ENCODE results near the gene PROK1. TPM values are rescaled to one million over a fixed set of nuclear protein-coding genes. Genes with fewer than 3 reads are reported as not detected.

Gene PROK1
- total RNA-seq, 1 experiment from 2014 or later, result not detected

GRCh38 chr1:110474444-110474843 is 23.5 kb downstream of the PROK1 start:
- POLR2A ChIA-PET (ENCODE audit: unreplicated experiment), result no interaction called here

GRCh38 chr1:110475362-110476027 is 24.5 kb downstream of the PROK1 start:
- ChIA-PET CTCF (no interaction called here), POLR2A (ENCODE audit: unreplicated experiment) (no interaction called here)
- ATAC-seq (no peak), DNase-seq (no peak)
- H3K27me3 ChIP-seq (ENCODE audit: low read length), result no peaks in the 10 kb centered on the region
- BruUV-seq (replicated peaks), result no TSS peak
- no peaks in the 10 kb centered on the region for H3K36me3 ChIP-seq (ENCODE audit: low read depth, low read length)
- no peaks in the 10 kb centered on the region for H3K79me2 ChIP-seq (ENCODE audit: low read length)
- TF ChIP-seq CTCF (conservative IDR thresholded peaks at IDR 0.05; ENCODE audit: low read depth, low read length) (no peak), EZH2phosphoT487 (IDR thresholded peaks at IDR 0.05; ENCODE audit: borderline replicate concordance, low read length) (no peak), EZH2 (IDR thresholded peaks at IDR 0.05; ENCODE audit: low read length, unreplicated experiment) (no peak)
- H3K27ac ChIP-seq (ENCODE audit: low read length), result no peak overlapping the region
- no peaks in the 10 kb centered on the region for H4K20me1 ChIP-seq (ENCODE audit: low read length)
- H3K4me2 ChIP-seq (ENCODE audit: low read length), result no peak overlapping the region
- no peaks in the 10 kb centered on the region for H3K9me3 ChIP-seq (ENCODE audit: low read length)
- H3K9ac ChIP-seq (ENCODE audit: low read length), result no peak overlapping the region
- no peaks in the 10 kb centered on the region for H3F3A ChIP-seq (ENCODE audit: low read length, unreplicated experiment)
- H3K4me3 ChIP-seq (ENCODE audit: low read length), result no peak overlapping the region
- no peaks in the 10 kb centered on the region for H3K9me2 ChIP-seq (replicated peaks; ENCODE audit: low read length)
- H2AFZ ChIP-seq (ENCODE audit: low read length), result no peak overlapping the region
- intact Hi-C loops (cut with micrococcal nuclease), result loop anchor here (2.0 kb wide), 1 partner anchor 21 kb away; no protein-coding TSS in a partner anchor
- H3K4me1 ChIP-seq (ENCODE audit: insufficient read depth, low read length), result peaks cover 32% of the 10 kb centered on the region

More at GRCh38 chr1:110474444-110474843, 23.5 kb downstream of the PROK1 start:
- Histone ChIP-seq H4K20me1 (ENCODE audit: low read length) (no peaks in the 10 kb centered on the region), H2AFZ (ENCODE audit: low read length) (no peak overlapping the region), H3K4me3 (ENCODE audit: low read length) (no peak overlapping the region), H3K79me2 (ENCODE audit: low read length) (no peaks in the 10 kb centered on the region), H3K9ac (ENCODE audit: low read length) (no peak overlapping the region), H3K4me1 (ENCODE audit: insufficient read depth, low read length) (peaks cover 32% of the 10 kb centered on the region), H3K27ac (ENCODE audit: low read length) (no peak overlapping the region), H3K9me3 (ENCODE audit: low read length) (no peaks in the 10 kb centered on the region), H3K27me3 (ENCODE audit: low read length) (no peaks in the 10 kb centered on the region), H3K36me3 (ENCODE audit: low read depth, low read length) (no peaks in the 10 kb centered on the region), H3K4me2 (ENCODE audit: low read length) (no peak overlapping the region), H3F3A (ENCODE audit: low read length, unreplicated experiment) (no peaks in the 10 kb centered on the region), H3K9me2 (replicated peaks; ENCODE audit: low read length) (no peaks in the 10 kb centered on the region)
- TF ChIP-seq CTCF (conservative IDR thresholded peaks at IDR 0.05; ENCODE audit: low read depth, low read length), result no peak
- no peak for TF ChIP-seq EZH2phosphoT487 (IDR thresholded peaks at IDR 0.05; ENCODE audit: borderline replicate concordance, low read length)
- no peak for TF ChIP-seq EZH2 (IDR thresholded peaks at IDR 0.05; ENCODE audit: low read length, unreplicated experiment)
- CTCF ChIA-PET, result no interaction called here
- no peak for DNase-seq
- BruUV-seq (replicated peaks), result no TSS peak
- intact Hi-C loops (cut with micrococcal nuclease), result no loop called here
- ATAC-seq, result no peak

GRCh38 chr1:110476028-110476765 is 25.2 kb downstream of the PROK1 start:
- no peaks in the 10 kb centered on the region for H3K79me2 ChIP-seq (ENCODE audit: low read length)
- ATAC-seq (no peak), DNase-seq (no peak)
- no peaks in the 10 kb centered on the region for H4K20me1 ChIP-seq (ENCODE audit: low read length)
- no peaks in the 10 kb centered on the region for H3K27me3 ChIP-seq (ENCODE audit: low read length)
- no peak overlapping the region for H3K4me3 ChIP-seq (ENCODE audit: low read length)
- no peaks in the 10 kb centered on the region for H3K9me3 ChIP-seq (ENCODE audit: low read length)
- H3F3A ChIP-seq (ENCODE audit: low read length, unreplicated experiment), result no peaks in the 10 kb centered on the region
- H3K4me2 ChIP-seq (ENCODE audit: low read length), result peak overlapping the region; percentile 22; the same call in 1 of the 2 replicates
- no peaks in the 10 kb centered on the region for H3K9me2 ChIP-seq (replicated peaks; ENCODE audit: low read length)
- no peak for TF ChIP-seq EZH2phosphoT487 (IDR thresholded peaks at IDR 0.05; ENCODE audit: borderline replicate concordance, low read length)
- intact Hi-C loops (cut with micrococcal nuclease), result loop anchor here (2.0 kb wide), 1 partner anchor 21 kb away; no protein-coding TSS in a partner anchor
- no peak overlapping the region for H3K9ac ChIP-seq (ENCODE audit: low read length)
- no TSS peak for BruUV-seq (replicated peaks)
- ChIA-PET CTCF (no interaction called here), POLR2A (ENCODE audit: unreplicated experiment) (no interaction called here)
- no peaks in the 10 kb centered on the region for H3K36me3 ChIP-seq (ENCODE audit: low read depth, low read length)
- no peak overlapping the region for H2AFZ ChIP-seq (ENCODE audit: low read length)
- H3K4me1 ChIP-seq (ENCODE audit: insufficient read depth, low read length), result peaks cover 32% of the 10 kb centered on the region
- H3K27ac ChIP-seq (ENCODE audit: low read length), result no peak overlapping the region
